Measurements from ENCODE around the gene CCSER1.

Gene CCSER1

GRCh38 chr4:91099666-91100065 lies 972.5 kb downstream of the CCSER1 start:
- TF ChIP-seq, protein P1, sequence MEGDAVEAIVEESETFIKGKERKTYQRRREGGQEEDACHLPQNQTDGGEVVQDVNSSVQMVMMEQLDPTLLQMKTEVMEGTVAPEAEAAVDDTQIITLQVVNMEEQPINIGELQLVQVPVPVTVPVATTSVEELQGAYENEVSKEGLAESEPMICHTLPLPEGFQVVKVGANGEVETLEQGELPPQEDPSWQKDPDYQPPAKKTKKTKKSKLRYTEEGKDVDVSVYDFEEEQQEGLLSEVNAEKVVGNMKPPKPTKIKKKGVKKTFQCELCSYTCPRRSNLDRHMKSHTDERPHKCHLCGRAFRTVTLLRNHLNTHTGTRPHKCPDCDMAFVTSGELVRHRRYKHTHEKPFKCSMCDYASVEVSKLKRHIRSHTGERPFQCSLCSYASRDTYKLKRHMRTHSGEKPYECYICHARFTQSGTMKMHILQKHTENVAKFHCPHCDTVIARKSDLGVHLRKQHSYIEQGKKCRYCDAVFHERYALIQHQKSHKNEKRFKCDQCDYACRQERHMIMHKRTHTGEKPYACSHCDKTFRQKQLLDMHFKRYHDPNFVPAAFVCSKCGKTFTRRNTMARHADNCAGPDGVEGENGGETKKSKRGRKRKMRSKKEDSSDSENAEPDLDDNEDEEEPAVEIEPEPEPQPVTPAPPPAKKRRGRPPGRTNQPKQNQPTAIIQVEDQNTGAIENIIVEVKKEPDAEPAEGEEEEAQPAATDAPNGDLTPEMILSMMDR (IDR thresholded peaks at IDR 0.05; ENCODE audit: borderline replicate concordance, extremely low read depth, low read length, poor library complexity, severe bottlenecking) = no peak
- no peak for TF ChIP-seq EZH2 (IDR thresholded peaks at IDR 0.05; ENCODE audit: borderline replicate concordance, low read depth, low read length, severe bottlenecking)
- Histone ChIP-seq H3K4me1 (ENCODE audit: insufficient read depth, low read length) (no peaks in the 10 kb centered on the region), H3K27me3 (ENCODE audit: insufficient read depth, low read length, poor library complexity) (no peaks in the 10 kb centered on the region), H3K9ac (ENCODE audit: low read depth, low read length) (no peak overlapping the region), H3K79me2 (ENCODE audit: insufficient read depth, low read length) (no peaks in the 10 kb centered on the region), H4K20me1 (ENCODE audit: insufficient read depth, low read length) (no peaks in the 10 kb centered on the region), H3K36me3 (ENCODE audit: insufficient read depth, low read length) (no peaks in the 10 kb centered on the region), H3K4me3 (ENCODE audit: low read depth in 1 of 2, low read length in 2 of 2) (no peak overlapping the region), H3K4me2 (ENCODE audit: insufficient read depth, low read length) (no peak overlapping the region), H3K27ac (ENCODE audit: low read length) (no peak overlapping the region), H2AFZ (ENCODE audit: low read depth, low read length) (no peak overlapping the region), H3K9me3 (ENCODE audit: insufficient read depth, low read length, severe bottlenecking) (peaks cover 3% of the 10 kb centered on the region)
- DNase-seq (no peak), ATAC-seq (ENCODE audit: insufficient read depth, low read depth) (no peak)

GRCh38 chr4:91108751-91109150 lies 981.6 kb downstream of the CCSER1 start:
- Histone ChIP-seq H3K27ac (ENCODE audit: low read length) (no peak overlapping the region), H3K79me2 (ENCODE audit: insufficient read depth, low read length) (no peaks in the 10 kb centered on the region), H3K4me1 (ENCODE audit: insufficient read depth, low read length) (no peaks in the 10 kb centered on the region), H3K27me3 (ENCODE audit: insufficient read depth, low read length, poor library complexity) (no peaks in the 10 kb centered on the region), H3K9ac (ENCODE audit: low read depth, low read length) (no peak overlapping the region), H2AFZ (ENCODE audit: low read depth, low read length) (no peak overlapping the region), H4K20me1 (ENCODE audit: insufficient read depth, low read length) (no peaks in the 10 kb centered on the region), H3K36me3 (ENCODE audit: insufficient read depth, low read length) (no peaks in the 10 kb centered on the region), H3K9me3 (ENCODE audit: insufficient read depth, low read length, severe bottlenecking) (peaks cover 3% of the 10 kb centered on the region), H3K4me3 (ENCODE audit: low read depth in 1 of 2, low read length in 2 of 2) (no peak overlapping the region), H3K4me2 (ENCODE audit: insufficient read depth, low read length) (no peak overlapping the region)
- TF ChIP-seq EZH2 (IDR thresholded peaks at IDR 0.05; ENCODE audit: borderline replicate concordance, low read depth, low read length, severe bottlenecking) = no peak
- TF ChIP-seq, protein P1 (IDR thresholded peaks at IDR 0.05; ENCODE audit: borderline replicate concordance, extremely low read depth, low read length, poor library complexity, severe bottlenecking) = no peak
- ATAC-seq (ENCODE audit: insufficient read depth, low read depth) (no peak), DNase-seq (no peak)

- Histone ChIP-seq H3K4me3 (ENCODE audit: low read depth in 1 of 2, low read length in 2 of 2) (no peak overlapping the region), H3K36me3 (ENCODE audit: insufficient read depth, low read length) (no peaks in the 10 kb centered on the region), H2AFZ (ENCODE audit: low read depth, low read length) (no peak overlapping the region), H3K4me2 (ENCODE audit: insufficient read depth, low read length) (no peak overlapping the region), H3K27ac (ENCODE audit: low read length) (no peak overlapping the region), H3K4me1 (ENCODE audit: insufficient read depth, low read length) (no peaks in the 10 kb centered on the region), H3K9me3 (ENCODE audit: insufficient read depth, low read length, severe bottlenecking) (no peaks in the 10 kb centered on the region), H4K20me1 (ENCODE audit: insufficient read depth, low read length) (no peaks in the 10 kb centered on the region), H3K9ac (ENCODE audit: low read depth, low read length) (no peak overlapping the region), H3K27me3 (ENCODE audit: insufficient read depth, low read length, poor library complexity) (no peaks in the 10 kb centered on the region), H3K79me2 (ENCODE audit: insufficient read depth, low read length) (no peaks in the 10 kb centered on the region)
- TF ChIP-seq EZH2 (IDR thresholded peaks at IDR 0.05; ENCODE audit: borderline replicate concordance, low read depth, low read length, severe bottlenecking) = no peak
- ATAC-seq (ENCODE audit: insufficient read depth, low read depth) (no peak), DNase-seq (no peak)
Measured at GRCh38 chr4:91111556-91111955, 984.4 kb downstream of the CCSER1 start.

- H4K20me1 ChIP-seq (ENCODE audit: insufficient read depth, low read length) = no peaks in the 10 kb centered on the region
- H3K9ac ChIP-seq (ENCODE audit: low read depth, low read length) = no peak overlapping the region
- no peak overlapping the region for H3K4me2 ChIP-seq (ENCODE audit: insufficient read depth, low read length)
- DNase-seq (no peak), ATAC-seq (ENCODE audit: insufficient read depth, low read depth) (no peak)
- H3K36me3 ChIP-seq (ENCODE audit: insufficient read depth, low read length) = no peaks in the 10 kb centered on the region
- no peak overlapping the region for H3K27ac ChIP-seq (ENCODE audit: low read length)
- no peaks in the 10 kb centered on the region for H3K27me3 ChIP-seq (ENCODE audit: insufficient read depth, low read length, poor library complexity)
- no peak overlapping the region for H3K4me3 ChIP-seq (ENCODE audit: low read depth in 1 of 2, low read length in 2 of 2)
- no peaks in the 10 kb centered on the region for H3K4me1 ChIP-seq (ENCODE audit: insufficient read depth, low read length)
- H3K9me3 ChIP-seq (ENCODE audit: insufficient read depth, low read length, severe bottlenecking) = no peaks in the 10 kb centered on the region
- H2AFZ ChIP-seq (ENCODE audit: low read depth, low read length) = no peak overlapping the region
- H3K79me2 ChIP-seq (ENCODE audit: insufficient read depth, low read length) = no peaks in the 10 kb centered on the region
- TF ChIP-seq, protein P1 (IDR thresholded peaks at IDR 0.05; ENCODE audit: borderline replicate concordance, extremely low read depth, low read length, poor library complexity, severe bottlenecking) = peak; percentile 68
- TF ChIP-seq EZH2 (IDR thresholded peaks at IDR 0.05; ENCODE audit: borderline replicate concordance, low read depth, low read length, severe bottlenecking) = no peak
Measured at GRCh38 chr4:91113130-91113706, 986.0 kb downstream of the CCSER1 start.
